Tibial nerve (tissue), 4 donors: ENCODE data around the gene TRIM58. TPM values are rescaled to one million over a fixed set of nuclear protein-coding genes. Genes with fewer than 3 reads are reported as not detected.

ENCODE experiments used
- DNase-seq, 2 donors: peaks; one replicate each; pipeline ENCODE4 v3.0.0-alpha.2; 2019; ENCODE audit warnings: low spot score in 2 of 2
- H3K27ac ChIP-seq, 4 donors: fragments of 200-600 bp; sonication (generic) in 3 of 4; one replicate each; pipeline ENCODE4 v1.5.1; 2017 to 2019; ENCODE audit warnings: mild to moderate bottlenecking in 1 of 4
- H3K27me3 ChIP-seq, 2 donors: fragments of 200-600 bp; sonication (generic) in 1 of 2; one replicate each; pipeline versions ENCODE4 v1.5.1 to v1.6.0; 2017 to 2019
- H3K36me3 ChIP-seq, 3 donors: fragments of 200-600 bp; sonication (generic); one replicate each; pipeline ENCODE4 v1.5.1; 2018 to 2019
- H3K4me1 ChIP-seq, 4 donors: fragments of 200-600 bp; sonication (generic) in 3 of 4; one replicate each; pipeline ENCODE4 v1.5.1; 2017 to 2019
- H3K4me3 ChIP-seq, 4 donors: fragments of 200-600 bp; sonication (generic) in 3 of 4; one replicate each; pipeline ENCODE4 v1.5.1; 2017 to 2019; ENCODE audit warnings: mild to moderate bottlenecking in 1 of 4, moderate library complexity in 1 of 4
- H3K9me3 ChIP-seq, 4 donors: fragments of 200-600 bp; sonication (generic) in 3 of 4; one replicate each; pipeline ENCODE4 v1.5.1; 2017 to 2019
- EP300 ChIP-seq, 2 donors: sonication (generic); formaldehyde crosslinking; IDR thresholded peaks; one replicate each; pipeline ENCODE4 v1.6.1; 2017; ENCODE audit warnings: antibody characterized with exemption in 2 of 2, mild to moderate bottlenecking in 1 of 2
- POLR2A ChIP-seq, 2 donors: fragments of 450-650 bp; IDR thresholded peaks; one replicate each; pipeline ENCODE4 v1.6.1; 2017; ENCODE audit warnings: antibody characterized with exemption in 2 of 2, mild to moderate bottlenecking in 2 of 2, moderate library complexity in 2 of 2
- WGBS, 2 donors: methylation state at CpG; one replicate each; pipeline ENCODE4 v1.1.5; 2018; 5-methylcytosine and 5-hydroxymethylcytosine counted together
- total RNA-seq, 4 donors: library from RNA; depleted of rRNA; stranded (reverse); fragments of >200 nt; gene quantifications; one replicate each; pipeline ENCODE4 v1.1.0, GENCODE V29; 2016
- TF ChIP-seq, protein P1 (sequence below), 5 experiments: fragments of 200-600 bp in 3 of 5; fragments of 450-650 bp in 2 of 5; sonication (generic) in 3 of 5; IDR thresholded peaks; one replicate each; pipeline ENCODE4 v1.5.1; 2016 to 2019; ENCODE audit warnings: antibody characterized with exemption in 5 of 5, mild to moderate bottlenecking in 3 of 5, moderate library complexity in 2 of 5

TRIM58 gene
- total RNA-seq, 4 donors from 2014 or later, result 3.9 to 17.4 (median 6.9) TPM

DNA sequence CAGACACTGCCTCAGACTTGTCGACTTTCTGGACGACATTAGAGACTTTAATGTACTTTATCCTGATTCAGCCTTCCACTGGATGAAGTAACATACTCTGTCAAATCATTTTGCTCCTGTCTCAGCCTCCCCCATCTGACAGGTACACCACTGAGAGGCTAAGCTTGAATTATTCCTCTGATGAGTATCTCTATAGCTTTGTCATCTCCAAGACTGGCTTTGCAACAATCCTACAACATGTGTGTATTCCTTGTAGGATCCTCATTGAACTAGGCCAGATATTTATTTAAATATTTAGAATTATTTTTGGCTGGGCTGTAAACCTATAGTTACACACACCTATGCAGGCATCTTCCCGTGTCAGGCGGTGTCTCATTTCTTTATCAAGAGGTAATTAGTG, 1.1 kb upstream of the TRIM58 start:
- Histone ChIP-seq H3K9me3 (peaks cover 0 to 5% (median 0%) of the 10 kb centered on the region in 4 donors), H3K27ac (no peak overlapping the region), H3K4me1 (peaks cover 0 to 10% (median 0%) of the 10 kb centered on the region in 4 donors), H3K27me3 (no peaks in the 10 kb centered on the region), H3K4me3 (no peak overlapping the region), H3K36me3 (no peaks in the 10 kb centered on the region)
- 86% methylated on average over 4 of the region's 4 CpGs for WGBS, 2 donors
- no peak for DNase-seq
- no peak for TF ChIP-seq EP300 (IDR thresholded peaks at IDR 0.05)
- TF ChIP-seq, protein P1, sequence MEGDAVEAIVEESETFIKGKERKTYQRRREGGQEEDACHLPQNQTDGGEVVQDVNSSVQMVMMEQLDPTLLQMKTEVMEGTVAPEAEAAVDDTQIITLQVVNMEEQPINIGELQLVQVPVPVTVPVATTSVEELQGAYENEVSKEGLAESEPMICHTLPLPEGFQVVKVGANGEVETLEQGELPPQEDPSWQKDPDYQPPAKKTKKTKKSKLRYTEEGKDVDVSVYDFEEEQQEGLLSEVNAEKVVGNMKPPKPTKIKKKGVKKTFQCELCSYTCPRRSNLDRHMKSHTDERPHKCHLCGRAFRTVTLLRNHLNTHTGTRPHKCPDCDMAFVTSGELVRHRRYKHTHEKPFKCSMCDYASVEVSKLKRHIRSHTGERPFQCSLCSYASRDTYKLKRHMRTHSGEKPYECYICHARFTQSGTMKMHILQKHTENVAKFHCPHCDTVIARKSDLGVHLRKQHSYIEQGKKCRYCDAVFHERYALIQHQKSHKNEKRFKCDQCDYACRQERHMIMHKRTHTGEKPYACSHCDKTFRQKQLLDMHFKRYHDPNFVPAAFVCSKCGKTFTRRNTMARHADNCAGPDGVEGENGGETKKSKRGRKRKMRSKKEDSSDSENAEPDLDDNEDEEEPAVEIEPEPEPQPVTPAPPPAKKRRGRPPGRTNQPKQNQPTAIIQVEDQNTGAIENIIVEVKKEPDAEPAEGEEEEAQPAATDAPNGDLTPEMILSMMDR (IDR thresholded peaks at IDR 0.05), result no peak
- no peak for TF ChIP-seq POLR2A (IDR thresholded peaks at IDR 0.05)

DNA sequence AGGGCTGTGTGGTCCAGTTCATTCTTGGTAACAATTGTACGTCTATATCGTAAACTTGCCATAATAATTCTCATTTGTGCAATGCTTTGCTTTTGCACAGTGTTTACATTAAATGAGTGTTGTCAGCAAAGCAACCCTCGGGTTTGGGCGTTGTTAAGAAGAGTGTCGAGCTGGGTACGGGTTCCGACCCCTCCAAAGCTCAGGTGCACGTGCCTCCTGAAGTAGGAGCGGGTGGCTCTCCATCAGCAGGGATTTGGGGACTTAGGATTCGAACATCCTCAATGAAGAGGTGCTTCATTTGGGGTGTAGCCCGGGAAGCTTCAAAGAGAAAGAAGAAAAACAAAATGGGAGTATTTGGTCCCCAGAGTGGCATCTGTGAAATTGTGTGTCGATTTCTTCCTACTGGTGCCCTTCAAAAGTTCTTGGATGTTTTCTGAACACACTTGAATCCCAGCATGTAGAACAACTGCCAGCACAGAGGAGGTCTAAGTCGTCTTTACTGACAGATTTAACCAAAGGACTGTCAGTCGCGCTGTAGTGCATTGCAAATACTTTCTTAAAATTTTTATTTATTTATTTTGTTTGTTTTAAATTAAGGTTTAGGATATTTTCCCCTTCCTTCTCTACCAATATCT, 1.1 kb downstream of the TRIM58 start:
- Histone ChIP-seq H3K36me3 (no peaks in the 10 kb centered on the region), H3K27ac (peak overlapping the region in 3 of 4 donors; percentile 32 to 72 (median 70)), H3K9me3 (peaks cover 0 to 5% (median 0%) of the 10 kb centered on the region in 4 donors), H3K4me3 (peak overlapping the region; percentile 28 to 53 (median 46)), H3K4me1 (peaks cover 0 to 10% (median 0%) of the 10 kb centered on the region in 4 donors), H3K27me3 (no peaks in the 10 kb centered on the region)
- WGBS, 2 donors, result 32 to 39% methylated on average over 15 of the region's 15 CpGs
- no peak for DNase-seq
- TF ChIP-seq POLR2A (IDR thresholded peaks at IDR 0.05) (no peak), EP300 (IDR thresholded peaks at IDR 0.05) (no peak)
- TF ChIP-seq, protein P1 (IDR thresholded peaks at IDR 0.05), result no peak

DNA sequence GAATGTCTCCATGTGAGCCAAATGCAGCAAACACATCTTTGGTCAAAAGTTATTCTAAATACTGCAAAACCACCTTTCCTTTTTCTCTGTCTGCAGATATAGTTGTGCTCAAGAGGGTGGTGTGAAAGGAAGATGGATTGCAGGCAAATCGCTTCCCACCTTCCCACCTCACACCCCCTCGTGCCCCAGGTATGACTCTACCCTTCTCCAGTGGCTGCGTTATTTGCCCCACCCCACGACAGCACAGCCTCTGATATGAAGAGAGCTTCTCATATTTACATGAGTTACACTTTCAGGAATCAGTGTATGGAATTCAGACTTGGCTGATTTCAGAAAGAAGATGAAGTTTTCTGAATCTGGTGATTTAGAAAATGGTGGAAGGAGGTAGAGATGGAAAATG, 5.8 kb downstream of the TRIM58 start:
- WGBS, 2 donors, result 87 to 90% methylated on average over 4 of the region's 4 CpGs
- no peak for DNase-seq
- H3K4me1 ChIP-seq, result peaks cover 0 to 1% (median 0%) of the 10 kb centered on the region in 4 donors
- H3K9me3 ChIP-seq, result no peaks in the 10 kb centered on the region
- TF ChIP-seq, protein P1 (IDR thresholded peaks at IDR 0.05), result no peak
- no peak for TF ChIP-seq POLR2A (IDR thresholded peaks at IDR 0.05)
- no peak for TF ChIP-seq EP300 (IDR thresholded peaks at IDR 0.05)
- H3K36me3 ChIP-seq, result no peaks in the 10 kb centered on the region
- no peak overlapping the region for H3K4me3 ChIP-seq
- H3K27me3 ChIP-seq, result no peaks in the 10 kb centered on the region
- H3K27ac ChIP-seq, result no peak overlapping the region

DNA sequence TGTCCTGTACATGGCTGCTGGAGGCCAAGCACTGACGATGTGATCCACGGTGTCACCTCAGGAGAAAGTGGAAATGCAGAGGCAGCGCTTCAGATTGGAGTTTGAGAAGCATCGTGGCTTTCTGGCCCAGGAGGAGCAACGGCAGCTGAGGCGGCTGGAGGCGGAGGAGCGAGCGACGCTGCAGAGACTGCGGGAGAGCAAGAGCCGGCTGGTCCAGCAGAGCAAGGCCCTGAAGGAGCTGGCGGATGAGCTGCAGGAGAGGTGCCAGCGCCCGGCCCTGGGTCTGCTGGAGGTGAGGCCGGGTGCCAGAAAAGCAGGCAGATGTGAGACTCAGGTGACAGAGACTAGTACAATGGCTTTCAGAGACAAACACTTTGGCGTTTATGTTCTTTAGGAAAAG, 7.7 kb downstream of the TRIM58 start:
- peaks cover 0 to 4% (median 0%) of the 10 kb centered on the region in 4 donors for H3K9me3 ChIP-seq
- H3K36me3 ChIP-seq, result no peaks in the 10 kb centered on the region
- WGBS, 2 donors, result 88 to 90% methylated on average over 17 of the region's 17 CpGs
- DNase-seq, result no peak
- no peak overlapping the region for H3K4me3 ChIP-seq
- H3K27me3 ChIP-seq, result no peaks in the 10 kb centered on the region
- H3K4me1 ChIP-seq, result no peaks in the 10 kb centered on the region
- no peak overlapping the region for H3K27ac ChIP-seq
- TF ChIP-seq, protein P1 (IDR thresholded peaks at IDR 0.05), result no peak
- TF ChIP-seq EP300 (IDR thresholded peaks at IDR 0.05) (no peak), POLR2A (IDR thresholded peaks at IDR 0.05) (no peak)

DNA sequence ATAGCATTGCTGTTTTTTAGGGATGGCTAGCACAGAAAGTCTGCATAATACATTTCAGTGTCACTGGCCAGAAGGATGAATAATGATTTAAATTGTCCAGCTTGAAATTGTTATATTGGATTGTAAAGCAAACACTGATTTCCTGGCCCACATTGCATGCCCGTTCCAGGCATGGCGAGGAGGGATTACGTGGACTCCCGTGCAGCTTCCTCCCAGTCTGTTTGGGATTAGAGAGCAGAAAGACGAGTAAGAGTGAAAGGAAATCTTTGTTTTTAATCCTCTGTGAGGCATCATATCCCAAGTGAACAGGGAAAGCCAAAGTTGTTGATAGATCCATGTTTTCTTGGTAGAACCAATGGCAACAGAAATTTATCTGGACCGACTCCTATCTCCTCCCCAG, 8.4 kb downstream of the TRIM58 start:
- Histone ChIP-seq H3K36me3 (no peaks in the 10 kb centered on the region), H3K27me3 (no peaks in the 10 kb centered on the region), H3K4me1 (no peaks in the 10 kb centered on the region), H3K27ac (no peak overlapping the region), H3K4me3 (no peak overlapping the region), H3K9me3 (peaks cover 0 to 11% (median 0%) of the 10 kb centered on the region in 4 donors)
- TF ChIP-seq, protein P1 (IDR thresholded peaks at IDR 0.05), result no peak
- TF ChIP-seq POLR2A (IDR thresholded peaks at IDR 0.05) (no peak), EP300 (IDR thresholded peaks at IDR 0.05) (no peak)
- DNase-seq, result no peak
- 61 to 78% methylated on average over 6 of the region's 6 CpGs for WGBS, 2 donors
